Measurements from ENCODE around the gene JPH4. TPM values are rescaled to one million over a fixed set of nuclear protein-coding genes. Genes with fewer than 3 reads are reported as not detected.

Gene JPH4
- total and polyA plus RNA-seq, 8 donors, result 0.12 to 1.3 (median 0.41) TPM

DNA sequence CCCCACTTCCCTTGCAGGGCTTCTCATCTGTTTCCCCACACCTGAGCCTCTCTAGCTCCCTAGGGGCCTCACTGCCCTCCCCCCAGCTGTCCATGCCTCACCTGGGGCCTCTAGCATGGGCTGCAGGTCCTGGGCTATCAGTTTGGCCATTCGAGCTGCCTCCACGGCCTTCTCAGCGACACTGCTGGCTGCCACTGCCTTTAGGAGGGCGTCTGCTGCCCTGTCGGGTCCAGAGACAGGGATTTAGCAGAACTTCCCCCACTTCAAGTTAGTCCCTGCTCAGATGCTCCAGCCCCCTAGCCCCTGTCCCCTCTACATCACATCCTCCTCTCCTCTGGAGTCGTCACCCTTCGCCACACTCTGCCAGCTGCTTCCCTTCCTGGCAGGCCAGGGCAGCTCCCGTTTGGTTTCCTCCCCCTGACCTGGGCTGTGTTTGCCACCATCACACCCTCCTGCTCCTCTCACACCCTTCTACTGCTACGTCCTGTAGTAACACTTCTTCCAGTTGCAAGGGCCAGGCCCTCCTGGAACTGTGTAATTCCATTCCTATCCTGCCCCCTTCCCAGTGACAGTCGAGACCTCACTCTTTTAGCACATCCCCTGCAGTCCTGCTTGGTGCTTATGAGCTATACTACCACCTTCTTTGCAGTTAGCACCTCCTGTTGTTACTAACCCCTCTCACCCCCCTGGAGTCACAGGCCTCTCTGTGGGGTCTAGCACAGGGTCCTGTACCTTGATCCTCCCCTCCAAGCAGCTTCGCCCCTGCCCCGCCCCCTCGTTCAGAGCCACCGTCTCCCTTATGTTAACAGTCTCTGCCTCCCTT, 6.7 kb downstream of the JPH4 start:
- Histone ChIP-seq H3K27me3 (peaks cover 0 to 6% (median 2%) of the 10 kb centered on the region in 4 donors), H3K36me3 (no peaks in the 10 kb centered on the region), H3K4me3 (no peak overlapping the region), H3K9me3 (no peaks in the 10 kb centered on the region), H3K27ac (no peak overlapping the region), H3K4me1 (peaks cover 0 to 9% (median 6%) of the 10 kb centered on the region in 3 donors)
- WGBS, 2 donors, result 71 to 77% methylated on average over 14 of the region's 14 CpGs
- intact Hi-C loops (cut with DNase I), result no loop called here
- ATAC-seq, result no peak
- no peak for FAIRE-seq
- DNase-seq, result no peak
- TF ChIP-seq, protein P1, sequence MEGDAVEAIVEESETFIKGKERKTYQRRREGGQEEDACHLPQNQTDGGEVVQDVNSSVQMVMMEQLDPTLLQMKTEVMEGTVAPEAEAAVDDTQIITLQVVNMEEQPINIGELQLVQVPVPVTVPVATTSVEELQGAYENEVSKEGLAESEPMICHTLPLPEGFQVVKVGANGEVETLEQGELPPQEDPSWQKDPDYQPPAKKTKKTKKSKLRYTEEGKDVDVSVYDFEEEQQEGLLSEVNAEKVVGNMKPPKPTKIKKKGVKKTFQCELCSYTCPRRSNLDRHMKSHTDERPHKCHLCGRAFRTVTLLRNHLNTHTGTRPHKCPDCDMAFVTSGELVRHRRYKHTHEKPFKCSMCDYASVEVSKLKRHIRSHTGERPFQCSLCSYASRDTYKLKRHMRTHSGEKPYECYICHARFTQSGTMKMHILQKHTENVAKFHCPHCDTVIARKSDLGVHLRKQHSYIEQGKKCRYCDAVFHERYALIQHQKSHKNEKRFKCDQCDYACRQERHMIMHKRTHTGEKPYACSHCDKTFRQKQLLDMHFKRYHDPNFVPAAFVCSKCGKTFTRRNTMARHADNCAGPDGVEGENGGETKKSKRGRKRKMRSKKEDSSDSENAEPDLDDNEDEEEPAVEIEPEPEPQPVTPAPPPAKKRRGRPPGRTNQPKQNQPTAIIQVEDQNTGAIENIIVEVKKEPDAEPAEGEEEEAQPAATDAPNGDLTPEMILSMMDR (IDR thresholded peaks at IDR 0.05), result no peak

DNA sequence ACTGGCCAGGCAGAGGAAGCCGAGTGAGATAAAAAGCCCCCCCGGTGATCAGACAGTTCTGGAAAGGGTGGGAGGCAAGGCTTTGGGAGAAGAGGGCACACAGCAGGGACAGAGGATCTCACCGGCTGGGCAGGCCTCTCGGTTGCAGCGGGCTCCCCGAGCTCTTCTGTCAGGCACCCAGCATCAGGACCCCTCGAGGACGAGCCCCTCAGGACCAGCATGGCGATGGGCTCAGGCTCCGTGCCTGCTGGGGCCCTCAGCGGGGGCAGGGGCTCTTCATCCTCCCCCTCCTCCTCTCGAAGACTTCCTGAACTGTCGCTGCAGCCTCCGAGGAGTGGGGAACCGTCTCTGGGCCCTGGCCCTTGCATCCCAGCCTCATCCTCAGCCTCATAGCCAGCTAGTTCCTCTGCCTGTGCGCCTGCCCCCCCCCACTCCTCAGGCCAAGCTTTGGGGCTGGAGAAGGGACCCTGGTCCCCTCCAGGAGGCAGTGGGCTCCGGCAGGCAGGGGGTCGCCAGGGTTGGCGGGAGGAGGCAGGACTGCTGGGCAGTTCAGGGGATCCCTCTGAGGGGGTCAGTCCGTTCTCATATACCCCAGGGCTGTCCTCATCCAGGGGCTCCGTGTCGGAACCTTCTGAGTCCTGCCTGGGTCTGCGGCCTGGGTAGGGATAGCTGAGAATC, 7.6 kb downstream of the JPH4 start:
- DNase-seq, result no peak

DNA sequence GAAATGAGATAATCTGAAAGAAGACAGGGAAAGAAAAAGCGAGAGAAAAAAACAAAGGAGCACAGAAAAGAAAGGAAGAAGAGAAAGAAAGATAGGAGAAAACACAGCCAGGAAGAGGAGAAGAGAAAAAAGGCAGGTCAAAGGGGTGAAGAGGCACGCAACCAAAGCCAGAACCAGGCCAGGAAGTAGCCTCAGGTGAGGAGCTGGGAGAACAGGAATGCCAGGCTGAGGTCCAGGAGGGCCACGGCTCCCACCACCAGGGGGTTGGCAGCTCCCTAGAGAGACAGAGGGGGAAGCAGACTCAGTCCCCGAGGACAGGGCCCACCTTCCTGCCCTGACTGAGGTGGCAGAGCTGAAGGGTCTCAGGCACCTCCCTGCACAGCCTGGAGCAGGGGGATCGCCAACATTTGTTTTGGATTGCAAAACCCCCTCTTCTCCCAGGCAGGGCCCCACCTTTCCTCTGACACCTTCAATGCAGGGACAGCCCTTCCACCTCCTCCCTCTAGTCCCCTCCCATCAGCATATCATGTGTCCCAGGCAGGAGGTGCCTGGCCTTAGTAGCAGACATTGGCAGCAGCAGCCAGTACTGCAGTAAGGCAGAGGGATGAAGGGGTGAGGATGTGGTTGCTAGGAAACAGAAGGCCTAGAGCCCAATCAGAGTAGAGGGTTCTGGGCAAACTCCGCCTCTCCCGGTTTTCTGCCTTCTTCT, 9.0 kb downstream of the JPH4 start:
- peaks cover 0 to 6% (median 0%) of the 10 kb centered on the region in 3 donors for H3K36me3 ChIP-seq
- peaks cover 0 to 14% (median 6%) of the 10 kb centered on the region in 3 donors for H3K4me1 ChIP-seq
- H3K4me3 ChIP-seq, result no peak overlapping the region
- peak in 1 of 4 donors; percentile 4 for ATAC-seq
- DNase-seq, result no peak
- no peaks in the 10 kb centered on the region for H3K27me3 ChIP-seq
- no peaks in the 10 kb centered on the region for H3K9me3 ChIP-seq
- no peak for FAIRE-seq
- no peak overlapping the region for H3K27ac ChIP-seq
- intact Hi-C loops (cut with DNase I), result no loop called here
- TF ChIP-seq, protein P1 (IDR thresholded peaks at IDR 0.05), result no peak
- 62 to 71% methylated on average over 7 of the region's 7 CpGs for WGBS, 2 donors

More for the DNA sequence above, 7.6 kb downstream of the JPH4 start:
- no peaks in the 10 kb centered on the region for H3K9me3 ChIP-seq
- H3K4me1 ChIP-seq, result peaks cover 0 to 14% (median 6%) of the 10 kb centered on the region in 3 donors
- 81 to 83% methylated on average over 23 of the region's 23 CpGs for WGBS, 2 donors
- TF ChIP-seq, protein P1 (IDR thresholded peaks at IDR 0.05), result no peak
- no peak overlapping the region for H3K4me3 ChIP-seq
- FAIRE-seq (no peak), ATAC-seq (no peak)
- no peak overlapping the region for H3K27ac ChIP-seq
- no peaks in the 10 kb centered on the region for H3K36me3 ChIP-seq
- intact Hi-C loops (cut with DNase I), result no loop called here
- H3K27me3 ChIP-seq, result peaks cover 0 to under 1% (median 0%) of the 10 kb centered on the region in 4 donors

DNA sequence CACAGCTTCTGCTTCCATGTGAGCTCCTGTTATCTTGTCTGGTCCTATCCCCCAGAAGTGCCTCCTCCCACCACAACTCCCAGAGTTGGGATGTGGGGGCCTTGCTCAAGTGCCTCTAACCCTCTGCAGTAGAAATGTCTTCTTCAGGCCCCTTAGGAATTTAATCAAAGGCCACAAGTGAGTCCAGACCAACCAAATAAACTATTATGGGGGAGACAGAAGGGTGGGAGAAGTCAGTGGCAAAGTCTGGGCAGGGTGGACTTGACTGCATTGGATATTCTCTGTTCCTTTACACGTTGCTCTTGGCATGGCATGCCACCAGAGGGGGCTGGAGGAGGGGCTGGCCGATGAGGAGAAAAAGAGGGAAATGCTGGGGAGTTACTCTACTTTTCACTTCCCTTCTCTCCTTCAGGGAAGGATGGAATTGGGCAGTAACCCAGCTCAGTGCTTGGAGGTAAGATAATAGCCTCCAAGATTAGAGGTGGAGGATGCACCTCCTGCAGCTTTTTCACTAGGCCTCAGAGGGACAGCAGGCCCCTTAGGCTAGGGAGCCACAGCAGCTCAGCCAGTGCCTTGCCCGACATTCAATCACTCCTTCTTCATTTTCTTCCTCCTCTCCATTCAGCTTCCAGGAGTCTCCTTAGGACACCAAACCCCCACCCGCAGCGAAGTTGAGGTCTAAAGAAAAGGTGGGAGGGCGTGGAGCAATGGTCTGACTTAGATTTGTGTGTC, 9.8 kb downstream of the JPH4 start:
- H3K9me3 ChIP-seq, result no peaks in the 10 kb centered on the region
- no peaks in the 10 kb centered on the region for H3K27me3 ChIP-seq
- H3K4me3 ChIP-seq, result no peak overlapping the region
- FAIRE-seq, result no peak
- ATAC-seq, result no peak
- WGBS, 2 donors, result 60 to 65% methylated on average over 6 of the region's 6 CpGs
- no peak for DNase-seq
- intact Hi-C loops (cut with DNase I), result no loop called here
- TF ChIP-seq, protein P1 (IDR thresholded peaks at IDR 0.05), result no peak
- H3K36me3 ChIP-seq, result peaks cover 0 to 6% (median 0%) of the 10 kb centered on the region in 3 donors
- H3K27ac ChIP-seq, result no peak overlapping the region
- peaks cover 0 to 14% (median 6%) of the 10 kb centered on the region in 3 donors for H3K4me1 ChIP-seq

Data from pancreas (tissue), 10 donors.